ENCODE measurements around the gene TIMP3.

Gene TIMP3

GRCh38 chr22:32855045-32855756 lies 53.7 kb downstream of the TIMP3 start:
- no peak for TF ChIP-seq GATA2 (IDR thresholded peaks at IDR 0.05; ENCODE audit: low read depth, low read length)
- TF ChIP-seq GATA3 (IDR thresholded peaks at IDR 0.05; ENCODE audit: low read depth, low read length), result no peak

- TF ChIP-seq GATA3 (IDR thresholded peaks at IDR 0.05; ENCODE audit: low read depth, low read length) (no peak), GATA2 (IDR thresholded peaks at IDR 0.05; ENCODE audit: low read depth, low read length) (no peak)
Observed at GRCh38 chr22:32858121-32858703, 56.7 kb downstream of the TIMP3 start.

- peak; percentile 85 for TF ChIP-seq GATA2 (IDR thresholded peaks at IDR 0.05; ENCODE audit: low read depth, low read length)
- TF ChIP-seq GATA3 (IDR thresholded peaks at IDR 0.05; ENCODE audit: low read depth, low read length), result peak; percentile 78
Observed at GRCh38 chr22:32858957-32859356, 57.5 kb downstream of the TIMP3 start.

- TF ChIP-seq GATA2 (IDR thresholded peaks at IDR 0.05; ENCODE audit: low read depth, low read length), result no peak
- TF ChIP-seq GATA3 (IDR thresholded peaks at IDR 0.05; ENCODE audit: low read depth, low read length), result no peak
Observed at GRCh38 chr22:32859743-32860142, 58.2 kb downstream of the TIMP3 start.

- TF ChIP-seq GATA3 (IDR thresholded peaks at IDR 0.05; ENCODE audit: low read depth, low read length), result no peak
- TF ChIP-seq GATA2 (IDR thresholded peaks at IDR 0.05; ENCODE audit: low read depth, low read length), result no peak
Observed at GRCh38 chr22:32861330-32861729, 59.8 kb downstream of the TIMP3 start.

- no peak for TF ChIP-seq GATA3 (IDR thresholded peaks at IDR 0.05; ENCODE audit: low read depth, low read length)
- no peak for TF ChIP-seq GATA2 (IDR thresholded peaks at IDR 0.05; ENCODE audit: low read depth, low read length)
Observed at GRCh38 chr22:32862083-32862482, 60.6 kb downstream of the TIMP3 start.

- TF ChIP-seq GATA2 (IDR thresholded peaks at IDR 0.05; ENCODE audit: low read depth, low read length) (no peak), GATA3 (IDR thresholded peaks at IDR 0.05; ENCODE audit: low read depth, low read length) (no peak)
Observed at GRCh38 chr22:32862936-32863661, 61.6 kb downstream of the TIMP3 start.

- TF ChIP-seq GATA3 (IDR thresholded peaks at IDR 0.05; ENCODE audit: low read depth, low read length) (no peak), GATA2 (IDR thresholded peaks at IDR 0.05; ENCODE audit: low read depth, low read length) (no peak)
Observed at GRCh38 chr22:32864041-32864440, 62.5 kb downstream of the TIMP3 start.

GRCh38 chr22:32864596-32864995 lies 63.1 kb downstream of the TIMP3 start:
- TF ChIP-seq GATA3 (IDR thresholded peaks at IDR 0.05; ENCODE audit: low read depth, low read length), result no peak
- TF ChIP-seq GATA2 (IDR thresholded peaks at IDR 0.05; ENCODE audit: low read depth, low read length), result no peak

- TF ChIP-seq GATA3 (IDR thresholded peaks at IDR 0.05; ENCODE audit: low read depth, low read length) (no peak), GATA2 (IDR thresholded peaks at IDR 0.05; ENCODE audit: low read depth, low read length) (no peak)
Observed at GRCh38 chr22:32866953-32867352, 65.4 kb downstream of the TIMP3 start.

- no peak for TF ChIP-seq GATA2 (IDR thresholded peaks at IDR 0.05; ENCODE audit: low read depth, low read length)
- TF ChIP-seq GATA3 (IDR thresholded peaks at IDR 0.05; ENCODE audit: low read depth, low read length), result no peak
Observed at GRCh38 chr22:32868946-32869345, 67.4 kb downstream of the TIMP3 start.

- TF ChIP-seq GATA2 (IDR thresholded peaks at IDR 0.05; ENCODE audit: low read depth, low read length) (no peak), GATA3 (IDR thresholded peaks at IDR 0.05; ENCODE audit: low read depth, low read length) (no peak)
Observed at GRCh38 chr22:32870474-32870873, 69.0 kb downstream of the TIMP3 start.

GRCh38 chr22:32874385-32874784 lies 72.9 kb downstream of the TIMP3 start:
- TF ChIP-seq GATA2 (IDR thresholded peaks at IDR 0.05; ENCODE audit: low read depth, low read length) (no peak), GATA3 (IDR thresholded peaks at IDR 0.05; ENCODE audit: low read depth, low read length) (no peak)

GRCh38 chr22:32874976-32875375 lies 73.5 kb downstream of the TIMP3 start:
- TF ChIP-seq GATA2 (IDR thresholded peaks at IDR 0.05; ENCODE audit: low read depth, low read length), result no peak
- no peak for TF ChIP-seq GATA3 (IDR thresholded peaks at IDR 0.05; ENCODE audit: low read depth, low read length)

- TF ChIP-seq GATA2 (IDR thresholded peaks at IDR 0.05; ENCODE audit: low read depth, low read length) (no peak), GATA3 (IDR thresholded peaks at IDR 0.05; ENCODE audit: low read depth, low read length) (no peak)
Observed at GRCh38 chr22:32876516-32876915, 75.0 kb downstream of the TIMP3 start.

Data from SH-SY5Y (cell line).